ENCODE data around the gene COPRS.

DNA sequence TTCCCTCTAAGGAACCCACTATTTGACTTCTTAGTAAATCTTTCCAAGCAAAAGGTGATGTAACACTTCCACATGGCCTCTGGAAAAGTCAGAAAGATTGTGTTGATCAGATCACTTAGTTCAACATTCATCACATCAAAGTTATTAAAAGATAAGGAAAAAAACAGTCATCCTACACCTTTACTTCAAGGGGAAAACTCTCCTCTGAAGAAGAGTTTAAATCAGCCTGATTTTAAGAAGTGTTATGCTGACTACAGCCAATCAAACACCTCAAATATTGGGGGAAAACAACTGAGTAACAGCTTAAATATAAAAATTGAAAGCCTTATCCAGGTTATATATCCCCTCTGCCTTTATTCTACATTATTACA, 19.6 kb upstream of the COPRS start:
- no peak for TF ChIP-seq POLR2A (IDR thresholded peaks at IDR 0.05)
- TF ChIP-seq, protein P1, sequence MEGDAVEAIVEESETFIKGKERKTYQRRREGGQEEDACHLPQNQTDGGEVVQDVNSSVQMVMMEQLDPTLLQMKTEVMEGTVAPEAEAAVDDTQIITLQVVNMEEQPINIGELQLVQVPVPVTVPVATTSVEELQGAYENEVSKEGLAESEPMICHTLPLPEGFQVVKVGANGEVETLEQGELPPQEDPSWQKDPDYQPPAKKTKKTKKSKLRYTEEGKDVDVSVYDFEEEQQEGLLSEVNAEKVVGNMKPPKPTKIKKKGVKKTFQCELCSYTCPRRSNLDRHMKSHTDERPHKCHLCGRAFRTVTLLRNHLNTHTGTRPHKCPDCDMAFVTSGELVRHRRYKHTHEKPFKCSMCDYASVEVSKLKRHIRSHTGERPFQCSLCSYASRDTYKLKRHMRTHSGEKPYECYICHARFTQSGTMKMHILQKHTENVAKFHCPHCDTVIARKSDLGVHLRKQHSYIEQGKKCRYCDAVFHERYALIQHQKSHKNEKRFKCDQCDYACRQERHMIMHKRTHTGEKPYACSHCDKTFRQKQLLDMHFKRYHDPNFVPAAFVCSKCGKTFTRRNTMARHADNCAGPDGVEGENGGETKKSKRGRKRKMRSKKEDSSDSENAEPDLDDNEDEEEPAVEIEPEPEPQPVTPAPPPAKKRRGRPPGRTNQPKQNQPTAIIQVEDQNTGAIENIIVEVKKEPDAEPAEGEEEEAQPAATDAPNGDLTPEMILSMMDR (IDR thresholded peaks at IDR 0.05) = no peak

All from body of pancreas (tissue), 4 donors.